Bronchial epithelial cell (primary cell): ENCODE data around the gene DBT. TPM values are rescaled to one million over a fixed set of nuclear protein-coding genes. Genes with fewer than 3 reads are reported as not detected.

Experiments
- DNase-seq: peaks from one replicate; pipeline ENCODE4 v3.0.0-alpha.2; 2010; ENCODE audit warnings: low read depth
- FAIRE-seq: peaks from 2 replicates; lab custom pipeline; 2011; peaks lifted over from hg19 to GRCh38; lab: Jason Lieb, UNC
- H3K27me3 ChIP-seq: 2 replicates; pipeline ENCODE4 v1.5.1; 2011; ENCODE audit warnings: low read length; ENCODE audit not compliant: control insufficient read depth, insufficient read depth
- H3K36me3 ChIP-seq: 2 replicates; pipeline ENCODE4 v1.5.1; 2011; ENCODE audit warnings: low read length; ENCODE audit not compliant: control insufficient read depth, insufficient read depth
- H3K4me3 ChIP-seq: 2 replicates; pipeline ENCODE4 v1.5.1; 2011; ENCODE audit warnings: mild to moderate bottlenecking, low read depth, low read length, control low read depth
- total RNA-seq: library from RNA; depleted of rRNA; stranded (reverse); fragments of >200 nt; gene quantifications from 2 replicates; pipeline ENCODE4 v1.2.1, GENCODE V29; 2014
- TF ChIP-seq, protein P1 (sequence below): IDR thresholded peaks from 2 replicates; pipeline ENCODE4 v1.5.1; 2011; ENCODE audit warnings: mild to moderate bottlenecking, moderate library complexity, low read length, control low read depth, inconsistent platforms; ENCODE audit not compliant: insufficient read depth, severe bottlenecking

Gene DBT
- total RNA-seq, 1 donor from 2014 or later, result 3.7 TPM

- TF ChIP-seq, protein P1, sequence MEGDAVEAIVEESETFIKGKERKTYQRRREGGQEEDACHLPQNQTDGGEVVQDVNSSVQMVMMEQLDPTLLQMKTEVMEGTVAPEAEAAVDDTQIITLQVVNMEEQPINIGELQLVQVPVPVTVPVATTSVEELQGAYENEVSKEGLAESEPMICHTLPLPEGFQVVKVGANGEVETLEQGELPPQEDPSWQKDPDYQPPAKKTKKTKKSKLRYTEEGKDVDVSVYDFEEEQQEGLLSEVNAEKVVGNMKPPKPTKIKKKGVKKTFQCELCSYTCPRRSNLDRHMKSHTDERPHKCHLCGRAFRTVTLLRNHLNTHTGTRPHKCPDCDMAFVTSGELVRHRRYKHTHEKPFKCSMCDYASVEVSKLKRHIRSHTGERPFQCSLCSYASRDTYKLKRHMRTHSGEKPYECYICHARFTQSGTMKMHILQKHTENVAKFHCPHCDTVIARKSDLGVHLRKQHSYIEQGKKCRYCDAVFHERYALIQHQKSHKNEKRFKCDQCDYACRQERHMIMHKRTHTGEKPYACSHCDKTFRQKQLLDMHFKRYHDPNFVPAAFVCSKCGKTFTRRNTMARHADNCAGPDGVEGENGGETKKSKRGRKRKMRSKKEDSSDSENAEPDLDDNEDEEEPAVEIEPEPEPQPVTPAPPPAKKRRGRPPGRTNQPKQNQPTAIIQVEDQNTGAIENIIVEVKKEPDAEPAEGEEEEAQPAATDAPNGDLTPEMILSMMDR, result no peak
- FAIRE-seq (no peak), DNase-seq (no peak)
- no peak overlapping the region for H3K4me3 ChIP-seq
- H3K36me3 ChIP-seq, result peaks cover 2% of the 10 kb centered on the region
- H3K27me3 ChIP-seq, result no peaks in the 10 kb centered on the region
These were observed 17.5 kb downstream of the DBT start for GRCh38 chr1:100232156-100232555.

DNA sequence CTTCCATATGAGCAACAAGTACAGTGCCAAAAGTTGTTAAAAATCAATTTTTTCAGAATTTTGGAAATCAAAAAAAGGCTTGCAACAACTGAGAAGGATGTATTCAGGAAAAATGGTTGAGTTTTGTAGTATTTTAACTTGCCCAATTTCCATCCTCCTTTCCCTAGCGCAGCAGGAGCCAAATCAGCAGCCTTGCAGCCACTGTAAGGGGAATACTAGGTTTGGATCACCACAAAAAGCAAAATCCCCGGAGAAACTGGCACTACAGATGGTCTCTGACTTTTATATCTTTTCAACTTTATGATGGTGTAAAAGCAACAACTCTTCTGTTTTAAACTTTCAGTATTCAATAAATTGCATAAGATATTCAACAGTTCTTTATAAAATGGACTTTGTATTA lies 17.9 kb downstream of the DBT start:
- H3K36me3 ChIP-seq, result peaks cover 3% of the 10 kb centered on the region
- FAIRE-seq, result no peak
- no peak for DNase-seq
- no peak overlapping the region for H3K4me3 ChIP-seq
- H3K27me3 ChIP-seq, result no peaks in the 10 kb centered on the region
- TF ChIP-seq, protein P1, result no peak

- Histone ChIP-seq H3K4me3 (no peak overlapping the region), H3K27me3 (no peaks in the 10 kb centered on the region), H3K36me3 (peaks cover 3% of the 10 kb centered on the region)
- DNase-seq (no peak), FAIRE-seq (no peak)
- TF ChIP-seq, protein P1, result no peak
These were observed 18.9 kb downstream of the DBT start for GRCh38 chr1:100230765-100231164.

DNA sequence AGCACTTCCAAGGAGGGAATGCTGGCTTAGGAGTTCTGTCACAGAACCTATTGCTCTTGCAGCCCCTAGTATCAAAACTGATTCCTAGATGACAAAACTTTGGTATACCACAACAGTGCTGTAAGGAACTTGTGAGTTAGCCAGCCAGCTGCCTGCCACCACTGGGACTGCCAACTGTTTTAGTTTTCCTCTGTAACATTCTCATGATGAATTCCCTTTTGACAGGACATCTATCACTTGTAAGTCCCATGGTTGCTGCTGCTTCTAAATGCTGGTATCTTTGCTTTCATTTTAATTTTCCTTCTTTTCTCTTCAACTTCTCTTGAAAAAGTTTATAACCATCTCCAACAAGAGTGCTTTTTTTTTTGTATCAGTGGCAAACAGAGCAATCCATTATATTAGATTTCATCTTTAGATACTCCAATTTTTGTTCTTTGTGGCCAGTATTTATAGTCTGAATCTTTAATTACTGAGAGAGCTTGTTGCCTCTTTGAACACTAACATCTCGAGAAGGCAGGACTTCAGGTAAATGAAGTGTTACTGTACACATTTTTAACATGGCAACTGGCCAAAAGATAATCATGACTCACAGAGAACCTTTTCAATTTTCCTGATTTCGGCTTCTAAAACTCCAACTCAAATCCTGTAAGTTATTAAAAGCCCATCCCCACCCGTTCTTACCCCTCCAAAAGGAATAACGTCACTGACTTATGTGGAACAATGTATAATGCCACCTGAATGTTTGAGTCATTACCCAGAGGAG lies 19.8 kb downstream of the DBT start:
- Histone ChIP-seq H3K27me3 (no peaks in the 10 kb centered on the region), H3K4me3 (no peak overlapping the region), H3K36me3 (peaks cover 3% of the 10 kb centered on the region)
- TF ChIP-seq, protein P1, result no peak
- DNase-seq (peak; percentile 58), FAIRE-seq (no peak)

- TF ChIP-seq, protein P1, result no peak
- Histone ChIP-seq H3K27me3 (no peaks in the 10 kb centered on the region), H3K36me3 (peaks cover 6% of the 10 kb centered on the region), H3K4me3 (no peak overlapping the region)
- FAIRE-seq, result no peak
- DNase-seq, result no peak
These were observed 27.2 kb downstream of the DBT start for GRCh38 chr1:100222428-100222827.
